ENCODE measurements around the gene RXRA.
"Not testable (repeated sequence)": the region's sequence is repeated elsewhere in the genome, so short reads cannot be mapped to it uniquely, and the experiment has no call there.

The RXRA gene

DNA sequence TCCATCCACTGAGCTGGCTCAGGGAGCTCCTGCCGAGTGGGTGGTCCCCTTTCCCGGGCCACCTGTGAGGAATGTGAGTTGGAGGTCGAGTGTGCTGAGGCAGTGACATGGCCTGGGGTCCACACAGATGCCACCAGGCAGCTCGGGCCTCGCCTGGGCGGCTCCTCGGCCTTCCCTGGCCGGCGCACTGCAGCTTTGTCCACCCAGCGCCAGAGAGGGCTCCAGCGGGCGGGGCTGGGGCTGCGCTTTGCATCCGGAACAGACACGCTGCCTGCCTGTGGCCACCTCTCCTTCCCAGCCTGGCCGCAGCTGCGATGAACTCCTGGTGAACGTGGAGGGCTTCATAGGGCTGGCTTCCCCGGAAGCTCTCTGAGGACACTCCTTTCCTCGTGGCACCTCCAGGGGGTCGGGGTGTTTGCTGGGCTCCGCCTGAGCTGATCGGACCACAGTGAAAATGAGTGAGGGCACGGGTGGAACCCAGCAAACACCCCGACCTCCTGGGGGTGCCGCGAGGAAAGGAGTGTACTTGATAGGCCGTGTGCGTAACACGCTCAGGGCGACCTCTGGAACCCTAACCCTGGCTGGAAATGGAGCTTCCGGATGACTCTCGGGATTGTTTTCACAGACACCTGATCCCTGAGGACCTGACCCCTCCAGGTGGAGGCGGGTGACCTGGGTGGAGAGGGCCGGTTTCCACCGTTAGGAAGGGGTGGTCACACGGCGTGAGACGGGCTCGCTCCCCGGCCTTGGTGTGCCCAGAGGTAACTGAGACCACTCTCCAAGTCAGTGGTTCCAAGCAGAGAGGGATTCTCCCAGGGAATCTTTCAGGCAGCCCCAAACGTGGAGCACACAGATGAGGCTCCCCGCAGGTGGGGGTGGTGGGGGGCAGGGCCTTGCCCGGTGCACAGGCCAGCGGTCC lies 31.8 kb upstream of the RXRA start:
- no peak for DNase-seq

DNA sequence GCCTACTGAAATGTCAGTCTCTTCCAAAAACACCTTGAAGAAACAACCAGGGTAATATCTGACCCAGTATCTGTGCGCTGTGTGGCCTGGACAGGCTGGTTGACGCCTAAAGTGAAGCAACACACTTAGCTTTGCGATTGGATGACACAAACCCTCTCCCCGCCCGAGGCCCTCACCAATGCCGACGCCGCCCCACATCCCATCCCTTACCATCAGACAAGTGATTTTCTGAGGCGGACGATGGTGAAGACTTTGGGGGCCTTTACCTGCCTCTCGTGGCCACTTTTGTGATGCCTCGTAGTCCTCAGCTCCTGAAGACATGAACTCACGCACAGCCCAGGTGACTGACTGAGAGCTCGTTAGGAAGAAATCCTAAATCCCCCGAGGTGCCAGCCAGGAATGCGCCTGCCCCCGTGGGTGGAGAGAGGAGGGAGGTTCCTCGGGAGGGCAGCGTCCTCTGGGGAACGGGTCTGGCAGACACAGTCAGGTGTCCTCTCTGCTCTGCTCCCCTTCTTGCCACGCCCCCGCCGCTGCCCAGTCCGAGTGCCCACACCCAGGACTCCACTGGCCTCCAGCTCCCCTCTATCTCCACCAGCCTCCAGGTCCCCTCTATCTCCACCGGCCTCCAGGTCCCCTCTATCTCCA lies 31.0 kb upstream of the RXRA start:
- no peak for DNase-seq

DNA sequence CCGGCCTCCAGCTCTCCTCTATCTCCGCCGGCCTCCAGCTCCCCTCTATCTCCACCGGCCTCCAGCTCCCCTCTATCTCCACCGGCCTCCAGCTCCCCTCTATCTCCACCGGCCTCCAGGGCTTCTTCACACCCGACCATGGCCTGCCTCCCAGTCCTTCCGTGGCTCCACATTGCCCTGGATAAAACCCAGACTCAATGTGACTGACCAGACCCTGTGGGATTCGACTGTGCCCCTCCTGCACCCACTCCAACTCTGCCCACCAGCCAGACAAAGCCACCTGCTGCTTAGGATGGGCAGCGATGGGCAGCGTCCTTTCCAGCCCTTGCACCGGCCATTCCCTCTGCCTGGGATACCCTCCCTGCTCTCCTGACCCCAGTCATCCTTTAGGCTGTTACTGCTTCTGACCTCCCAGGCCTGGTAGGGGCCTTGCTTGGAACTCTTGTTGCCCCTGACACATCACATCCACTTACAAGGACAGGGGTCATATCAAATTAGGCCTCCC lies 30.5 kb upstream of the RXRA start:
- DNase-seq: no peak

DNA sequence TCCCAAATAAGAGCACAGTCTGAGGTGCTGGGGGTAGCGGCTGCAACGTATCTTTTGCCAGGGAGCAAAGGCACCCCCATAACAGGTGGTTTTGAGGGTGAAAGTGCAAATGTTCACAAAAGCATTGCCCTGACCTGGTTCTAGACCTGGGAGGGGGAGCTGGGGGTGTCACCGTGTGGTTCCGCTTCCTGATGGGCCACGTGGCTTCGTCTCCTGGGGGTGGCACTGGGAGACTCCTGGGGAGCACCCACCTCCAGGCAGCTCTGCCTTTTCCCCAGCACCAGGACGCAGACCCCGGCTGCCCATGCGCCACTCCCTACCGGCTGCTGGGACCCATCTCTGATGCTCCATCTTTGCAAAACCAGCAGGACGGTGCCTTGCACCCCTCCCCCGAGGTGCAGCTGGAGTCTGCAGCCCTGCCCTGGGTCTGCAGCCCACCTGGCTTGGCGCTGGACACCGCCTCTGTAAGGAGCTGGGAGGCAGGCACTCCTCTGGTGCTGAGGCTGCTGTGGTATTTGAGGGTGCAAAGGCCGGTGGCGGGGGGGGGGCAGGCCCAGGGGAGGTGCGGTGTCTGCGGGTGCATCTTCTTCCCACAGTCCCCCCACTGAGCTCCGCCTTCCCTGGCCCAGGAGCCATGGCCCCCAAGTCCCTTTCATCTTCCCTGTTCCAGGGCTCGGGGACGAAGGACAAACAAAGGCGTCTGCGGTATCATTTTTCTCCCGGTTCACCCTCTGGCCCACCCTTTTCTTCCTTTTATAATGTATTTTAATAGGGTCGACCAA lies 29.8 kb upstream of the RXRA start:
- no peak for DNase-seq

DNA sequence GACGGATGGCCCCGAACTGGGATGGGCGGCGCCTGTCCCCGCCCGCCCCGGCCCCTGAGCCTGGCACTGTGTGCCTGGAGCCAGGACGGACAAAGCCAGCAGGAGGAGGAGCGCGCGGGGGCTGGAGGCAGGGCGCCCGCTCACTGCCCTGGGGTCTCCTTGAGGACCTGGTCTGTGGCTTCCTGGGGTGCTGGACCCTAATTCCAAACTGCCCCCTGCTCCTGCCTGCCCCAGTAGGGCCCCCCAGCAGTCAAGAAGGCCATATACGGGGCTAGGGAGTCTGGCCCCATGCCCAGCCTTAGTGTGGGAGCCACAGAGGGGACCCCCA lies 29.2 kb upstream of the RXRA start:
- no peak for DNase-seq

DNA sequence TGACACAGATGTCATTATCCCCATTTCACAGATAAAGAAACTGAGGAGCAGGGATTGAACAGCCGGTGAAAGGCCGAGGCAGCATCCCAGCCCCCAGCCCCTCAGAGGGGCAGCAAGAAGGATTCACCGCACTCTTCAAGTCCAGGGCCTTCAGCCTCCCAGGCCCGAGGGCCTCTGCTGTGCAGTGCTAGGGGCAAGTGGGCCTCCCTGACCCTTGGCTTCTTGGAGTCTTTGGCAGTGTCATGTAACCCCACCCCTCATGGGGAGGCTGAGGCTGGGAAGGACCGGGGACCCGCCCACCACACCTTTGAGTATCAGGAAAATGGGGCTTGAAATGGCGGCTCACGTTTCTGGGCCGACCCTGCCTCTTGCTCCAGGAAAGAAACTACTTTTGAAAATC lies 28.7 kb upstream of the RXRA start:
- no peak for DNase-seq

DNA sequence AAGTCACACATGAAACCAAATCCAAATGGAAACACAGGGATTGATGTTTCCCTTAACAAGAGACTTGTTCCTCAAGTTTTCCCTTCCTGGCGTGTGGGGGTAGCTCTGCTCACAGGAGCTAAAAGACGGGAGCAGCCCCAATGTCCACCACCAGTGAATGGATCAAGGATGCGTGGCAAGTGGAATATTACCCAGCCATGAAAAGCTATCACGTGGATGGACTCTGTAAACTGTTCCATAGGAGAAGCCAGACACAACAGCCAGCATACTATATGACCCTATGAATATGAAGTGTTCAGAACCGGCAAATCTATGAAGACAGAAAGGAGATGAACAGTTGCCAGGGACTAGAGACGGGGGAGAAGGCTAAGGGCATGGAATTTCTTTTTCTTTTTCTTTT lies 28.3 kb upstream of the RXRA start:
- DNase-seq: no peak

DNA sequence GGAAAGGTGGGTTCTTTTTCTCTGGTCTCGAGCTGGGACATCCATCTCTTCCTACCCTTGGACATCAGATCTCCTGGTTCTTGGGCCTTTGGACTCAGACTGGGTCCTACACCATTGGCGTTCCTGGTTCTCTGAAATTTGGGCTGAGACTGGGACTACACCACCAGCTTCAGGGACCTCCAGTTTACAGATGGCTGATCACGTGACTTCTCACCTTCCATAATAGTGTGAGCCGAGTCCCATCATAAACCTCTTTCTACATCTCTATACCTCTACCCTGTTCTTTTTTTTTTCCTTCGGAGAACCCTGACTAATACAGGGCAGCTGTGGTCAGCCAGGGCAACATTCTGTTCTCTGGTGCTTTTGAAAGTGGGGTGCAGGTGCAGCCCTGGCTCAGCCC lies 27.2 kb upstream of the RXRA start:
- DNase-seq: no peak

DNA sequence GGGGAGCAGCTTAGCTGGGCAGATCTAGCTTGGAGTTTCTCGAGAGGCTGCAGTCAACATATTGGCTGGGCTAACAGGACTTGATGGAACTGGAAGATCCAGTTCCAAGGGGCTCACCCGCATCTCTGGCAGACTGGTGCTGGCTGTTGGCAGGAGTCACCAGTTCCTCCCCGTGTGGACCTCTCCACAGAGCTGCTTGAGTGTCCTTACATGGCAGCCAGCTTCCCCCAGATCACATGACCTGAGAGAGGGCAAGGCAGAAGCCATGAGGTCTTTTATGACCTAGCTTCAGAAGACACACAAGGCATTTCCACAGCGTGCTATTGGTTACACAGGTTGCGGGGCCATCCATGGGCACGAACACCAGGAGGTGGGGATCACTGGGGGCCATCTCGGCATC lies 26.4 kb upstream of the RXRA start:
- no peak for DNase-seq

DNA sequence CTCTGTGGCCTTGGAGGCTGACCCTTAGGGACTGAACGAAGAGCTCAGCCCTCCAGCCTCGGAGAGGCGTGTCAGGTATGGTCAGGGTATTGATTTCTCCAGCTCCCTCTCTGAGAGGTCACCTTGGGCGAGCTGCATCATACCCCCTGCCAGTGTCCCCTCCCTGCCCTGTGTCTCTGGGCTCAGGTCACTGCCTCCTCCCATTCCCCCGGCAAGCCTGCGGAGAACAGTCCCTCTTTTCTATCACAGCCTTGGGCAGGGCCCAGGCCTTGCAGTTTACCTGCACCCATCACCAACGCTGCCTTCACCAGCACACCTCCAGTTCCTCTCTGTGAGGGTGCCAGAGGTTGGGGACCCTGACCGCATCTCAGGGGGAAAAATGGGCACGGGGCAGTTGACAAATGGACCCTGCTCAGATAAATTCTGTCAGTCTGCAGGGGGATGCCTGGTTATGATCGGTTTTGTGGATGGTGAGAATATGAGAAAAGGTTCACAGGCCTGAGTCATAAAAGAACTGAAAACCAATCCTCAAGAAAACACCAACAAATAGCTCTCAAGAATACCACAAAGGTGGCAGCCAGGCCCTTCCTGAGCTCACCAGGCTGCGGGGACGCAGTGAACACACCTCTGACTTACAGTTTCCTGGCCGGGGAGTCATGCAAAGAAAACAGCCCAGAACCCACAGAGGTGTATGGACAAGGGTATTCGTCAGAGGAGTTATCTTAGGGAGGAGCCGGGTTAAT lies 24.7 kb upstream of the RXRA start:
- peak; percentile 65 for DNase-seq

DNA sequence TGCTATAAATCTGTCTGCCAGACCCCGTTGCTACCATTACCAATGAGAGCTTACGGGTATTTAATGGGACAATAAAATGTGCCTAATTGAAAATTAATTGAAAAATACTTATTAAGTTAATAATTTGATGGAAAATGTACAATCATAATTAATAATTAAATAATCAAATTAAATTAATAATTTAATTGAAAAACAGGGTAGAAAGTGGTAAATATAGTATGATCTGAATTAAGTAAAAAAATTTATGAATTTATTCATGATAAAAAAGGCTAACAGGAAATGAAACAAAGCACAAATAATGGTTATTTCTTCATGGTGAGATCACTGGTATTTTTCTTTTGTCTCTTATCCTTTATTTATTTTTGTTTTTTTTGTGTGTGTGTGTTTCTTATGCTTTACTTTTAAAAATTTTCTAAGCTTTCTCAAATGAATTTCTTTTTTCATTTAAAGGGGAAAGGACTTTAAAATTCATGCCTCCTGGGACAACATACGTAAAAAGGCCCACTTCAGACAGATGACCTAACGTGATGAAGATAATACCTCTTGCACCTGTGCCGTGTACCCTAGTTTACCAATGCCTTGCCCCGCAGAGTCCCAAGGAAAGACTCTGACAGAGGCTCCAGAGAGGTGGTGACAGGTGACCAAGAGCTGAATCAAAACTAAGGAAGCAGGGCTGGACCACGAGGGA lies 24.0 kb upstream of the RXRA start:
- DNase-seq: no peak

DNA sequence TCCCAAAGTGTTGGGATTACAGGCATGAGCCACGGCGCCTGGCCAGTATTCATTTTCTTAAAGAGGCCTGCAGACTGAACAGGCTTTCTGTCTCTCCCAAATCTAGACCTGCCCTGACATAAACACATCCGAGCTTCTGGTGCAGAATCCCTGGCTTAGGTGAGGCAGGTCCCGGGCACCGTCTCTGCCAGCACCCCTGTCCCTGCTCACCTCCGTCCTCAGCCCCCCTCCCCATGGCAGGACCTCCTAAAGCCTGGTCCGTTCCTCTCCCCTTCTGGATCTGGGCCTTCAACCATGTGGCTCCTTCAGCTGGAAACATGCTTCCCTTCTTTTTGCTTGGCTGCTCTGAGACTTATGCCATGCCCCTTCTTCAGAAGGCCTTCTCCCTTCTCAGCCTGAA lies 22.7 kb upstream of the RXRA start:
- DNase-seq: no peak

DNA sequence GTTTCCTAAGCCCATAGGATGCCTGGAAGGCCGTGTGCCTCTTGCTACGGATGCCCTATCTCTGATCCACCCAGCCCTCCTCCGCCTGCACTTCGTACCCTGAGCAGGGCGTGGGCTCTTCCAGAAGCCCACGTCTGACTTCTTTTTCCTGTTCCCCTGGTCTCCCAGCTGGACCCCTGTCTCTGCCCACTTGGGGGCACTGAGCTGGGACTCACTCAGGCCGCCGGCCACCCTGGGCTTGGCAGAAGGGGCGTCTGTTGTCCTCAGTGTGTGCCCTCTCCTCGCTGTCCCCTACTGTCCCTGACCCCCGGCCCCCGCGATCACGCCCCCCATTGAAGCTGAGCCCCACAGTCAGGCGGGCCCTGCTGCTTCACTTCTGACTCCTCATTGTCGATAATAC lies 22.0 kb upstream of the RXRA start:
- DNase-seq: no peak

DNA sequence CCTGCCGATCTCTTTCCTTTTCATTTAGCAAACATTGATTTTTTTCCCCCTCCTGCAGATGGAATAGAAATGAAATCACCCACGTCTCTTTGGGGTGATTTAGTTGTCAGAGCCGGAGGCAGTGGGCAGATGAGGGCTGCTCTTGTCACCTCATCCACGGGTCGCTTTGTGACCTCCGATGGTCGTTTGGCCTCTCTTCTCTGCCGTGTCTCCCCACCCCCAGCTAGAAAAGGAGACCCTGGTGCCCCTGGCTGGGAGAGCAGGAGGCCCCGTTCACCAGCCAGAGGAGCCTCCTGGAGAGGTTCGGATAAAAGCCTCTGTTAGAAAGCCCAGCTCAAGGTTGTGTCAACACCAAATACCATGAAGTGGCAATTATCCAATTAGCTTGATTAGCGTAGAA lies 21.6 kb upstream of the RXRA start:
- no peak for DNase-seq

DNA sequence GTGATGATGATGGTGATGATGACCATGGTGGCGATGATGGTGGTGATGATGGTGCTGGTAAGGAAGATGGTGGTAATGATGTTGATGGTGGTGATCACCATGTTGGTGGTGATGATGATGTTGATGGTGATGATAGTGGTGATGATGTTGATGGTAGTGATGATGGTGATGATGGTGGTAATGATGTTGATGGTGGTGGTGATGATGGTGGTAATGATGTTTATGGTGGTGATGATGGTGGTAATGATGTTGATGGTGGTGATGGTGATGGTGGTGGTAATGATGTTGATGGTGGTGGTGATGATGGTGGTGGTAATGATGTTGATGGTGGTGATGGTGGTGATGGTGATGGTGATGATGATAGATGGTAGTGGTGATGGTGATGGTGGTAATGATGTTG lies 20.7 kb upstream of the RXRA start:
- no peak for DNase-seq

DNA sequence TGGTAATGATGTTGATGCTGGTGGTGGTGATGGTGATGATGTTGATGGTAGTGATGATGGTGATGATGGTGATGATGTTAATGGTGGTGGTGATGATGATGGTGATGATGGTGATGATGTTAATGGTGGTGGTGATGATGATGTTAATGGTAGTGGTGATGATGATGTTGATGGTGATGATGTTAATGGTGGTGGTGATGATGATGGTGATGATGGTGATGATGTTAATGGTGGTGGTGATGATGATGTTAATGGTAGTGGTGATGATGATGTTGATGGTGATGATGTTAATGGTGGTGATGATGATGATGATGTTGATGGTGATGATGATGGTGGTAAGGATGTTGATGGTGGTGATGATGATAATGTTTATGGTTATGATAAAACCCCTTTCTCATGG lies 20.2 kb upstream of the RXRA start:
- not testable (repeated sequence) for DNase-seq

DNA sequence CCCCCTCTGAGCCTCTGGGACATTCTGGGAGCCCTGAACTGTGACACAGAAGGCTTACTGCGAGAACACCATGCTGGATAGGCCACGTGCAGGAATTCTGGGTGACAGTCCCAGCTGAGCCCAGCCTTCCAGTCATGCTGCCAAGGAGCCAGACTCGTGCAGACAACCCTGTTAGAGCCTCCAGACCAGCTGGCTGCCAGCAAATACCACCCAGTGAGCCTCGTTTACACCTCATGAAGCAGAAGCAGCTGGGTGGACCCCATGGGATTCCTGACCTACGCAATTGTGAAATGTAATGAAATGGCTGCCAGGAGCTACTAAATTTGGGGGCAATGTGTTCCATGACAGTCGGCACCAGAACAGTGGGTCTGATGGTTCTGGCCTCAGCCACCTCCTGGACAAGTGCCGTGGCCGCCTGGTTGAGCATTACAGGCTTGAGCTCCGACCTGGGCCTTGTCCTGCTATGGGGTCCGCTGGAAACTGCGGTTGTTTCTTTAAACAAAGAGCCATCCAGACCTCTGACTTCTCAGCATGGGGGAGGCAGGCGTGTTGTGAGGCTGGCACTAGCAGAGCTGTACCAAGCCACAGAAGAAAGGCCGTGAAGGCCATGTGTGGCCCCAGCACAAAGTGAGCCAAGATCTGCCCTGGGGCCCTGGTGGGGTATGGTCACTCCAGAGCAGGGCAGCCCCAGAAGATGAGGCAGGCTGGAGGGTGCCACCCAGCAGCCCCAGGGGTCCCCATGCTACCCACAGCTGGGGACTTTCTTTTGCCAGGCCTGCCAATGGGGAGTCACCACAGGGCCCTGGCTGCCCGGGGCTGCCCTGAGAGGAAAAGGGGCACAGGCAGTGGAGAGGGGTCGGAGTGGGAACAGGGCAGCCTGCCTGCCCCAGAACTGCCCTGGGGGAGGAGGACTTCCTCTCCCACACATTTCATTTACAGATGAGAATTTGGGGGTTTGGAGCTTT lies 19.3 kb upstream of the RXRA start:
- DNase-seq: no peak

DNA sequence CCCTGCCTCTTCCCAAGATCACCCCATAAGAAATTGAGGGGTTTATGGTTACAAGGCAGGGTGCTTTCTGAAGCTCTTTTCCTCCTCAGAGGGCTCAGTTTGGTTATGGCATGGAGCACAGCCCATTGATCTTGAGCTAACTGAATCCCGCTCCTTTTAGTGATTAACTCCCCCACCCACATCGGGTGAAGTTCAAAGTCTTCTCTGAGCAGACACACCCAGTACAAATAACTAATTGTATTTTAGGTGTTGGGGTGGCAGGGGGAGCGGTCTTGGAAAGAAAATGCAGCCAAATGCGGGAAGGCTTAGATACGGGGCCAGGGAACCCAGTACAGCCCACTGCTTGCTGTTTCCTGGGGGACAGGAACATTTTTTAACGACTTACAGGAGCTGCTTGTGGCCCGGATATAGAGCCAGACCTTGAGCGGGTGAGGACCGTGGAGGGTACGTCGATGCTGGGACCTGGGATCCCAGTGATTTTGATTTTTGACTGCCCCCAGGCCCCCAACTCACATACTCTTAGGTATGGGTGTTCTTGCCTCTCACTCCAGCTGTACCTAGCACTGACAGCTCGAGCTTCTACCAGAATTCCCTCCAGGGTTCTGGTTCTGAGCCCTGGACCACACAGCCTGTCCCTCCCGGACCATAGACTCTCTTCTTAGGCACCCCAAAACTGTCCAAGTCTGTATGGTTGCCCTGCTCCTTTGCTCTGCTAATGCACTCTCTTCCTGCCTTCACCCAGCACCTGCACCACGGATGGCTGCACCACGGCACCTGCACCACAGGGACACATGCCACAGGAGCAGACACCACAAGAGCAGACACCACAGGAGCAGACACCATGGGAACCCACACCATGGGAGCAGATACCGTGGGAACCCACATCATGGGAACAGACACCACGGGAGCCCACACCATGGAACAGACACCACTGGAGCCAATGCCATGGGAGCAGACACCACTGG lies 18.3 kb upstream of the RXRA start:
- DNase-seq: no peak

DNA sequence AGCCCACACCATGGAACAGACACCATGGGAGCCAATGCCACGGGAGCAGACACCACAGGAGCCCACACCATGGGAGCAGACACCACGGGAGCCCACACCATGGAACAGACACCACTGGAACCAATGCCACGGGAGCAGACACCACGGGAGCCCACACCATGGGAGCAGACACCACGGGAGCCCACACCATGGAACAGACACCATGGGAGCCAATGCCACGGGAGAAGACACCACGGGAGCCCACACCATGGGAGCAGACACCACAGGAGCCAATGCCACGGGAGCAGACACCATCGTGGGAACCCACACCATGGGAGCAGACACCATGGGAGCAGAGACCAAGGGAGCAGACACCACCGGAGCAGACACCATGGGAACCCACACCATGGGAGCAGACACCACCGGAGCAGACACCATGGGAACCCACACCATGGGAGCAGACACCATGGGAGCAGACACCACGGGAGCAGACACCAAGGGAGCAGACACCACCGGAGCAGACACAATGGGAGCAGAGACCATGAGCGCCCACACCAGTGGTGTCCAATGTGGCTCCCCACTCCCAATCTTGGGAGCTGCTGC lies 17.5 kb upstream of the RXRA start:
- DNase-seq: not testable (repeated sequence)

DNA sequence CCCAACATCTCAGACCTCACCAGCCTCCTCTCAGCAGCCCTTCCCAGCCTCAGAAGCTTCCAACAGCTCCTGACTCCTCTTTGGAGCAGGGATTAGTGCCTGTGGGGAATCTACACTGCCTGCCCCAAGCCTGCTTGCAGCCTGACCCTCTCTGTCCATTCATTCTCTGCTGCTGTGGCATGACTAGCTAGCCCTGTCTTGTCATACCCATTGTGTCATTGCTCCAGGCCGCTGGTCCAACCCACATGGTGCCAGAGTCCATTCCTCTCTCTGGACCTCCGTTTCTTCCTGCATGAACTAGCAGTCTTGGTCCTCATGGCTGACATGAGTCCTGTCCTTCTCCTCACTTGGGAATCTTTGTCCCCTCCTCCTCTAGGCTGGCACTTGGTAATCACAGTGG lies 12.8 kb upstream of the RXRA start:
- DNase-seq: no peak
